ENCODE results near the gene DDX11. TPM values are rescaled to one million over a fixed set of nuclear protein-coding genes. Genes with fewer than 3 reads are reported as not detected.
"Not testable (repeated sequence)": the region's sequence is repeated elsewhere in the genome, so short reads cannot be mapped to it uniquely, and the experiment has no call there.

DDX11 gene
- total and polyA plus RNA-seq, 2 of the 4 experiments (the other 2 are of a cell fraction) = 10.8 to 17.6 TPM

DNA sequence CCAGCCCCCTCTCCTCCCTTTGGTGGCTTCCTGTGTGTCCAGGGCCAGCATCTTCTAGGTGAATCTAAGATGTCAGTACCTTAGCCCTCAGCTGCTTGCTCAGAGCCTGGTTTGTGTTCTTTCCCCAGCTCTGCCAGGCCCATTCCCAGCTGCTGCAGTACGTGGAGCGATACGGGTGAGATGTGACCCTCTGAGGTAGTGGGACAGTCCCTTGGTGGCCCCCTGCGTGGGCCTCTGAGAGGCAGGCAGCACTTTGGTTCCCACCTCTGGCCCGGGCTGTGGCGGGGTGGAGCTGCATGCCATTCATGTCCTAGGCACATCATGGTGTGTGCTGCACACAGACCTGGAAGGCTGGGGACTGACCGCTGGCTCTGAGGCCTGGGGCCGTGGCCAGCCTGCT, 19.1 kb downstream of the DDX11 start:
- BruUV-seq (replicated peaks); POLR2A ChIA-PET (ENCODE audit: unreplicated experiment): not testable (repeated sequence)
- WGBS, 2 experiments (ENCODE audit: extremely low coverage in 2 of 2, insufficient read length in 1 of 2) = no CpG with 5 or more reads among the region's 8 CpGs

DNA sequence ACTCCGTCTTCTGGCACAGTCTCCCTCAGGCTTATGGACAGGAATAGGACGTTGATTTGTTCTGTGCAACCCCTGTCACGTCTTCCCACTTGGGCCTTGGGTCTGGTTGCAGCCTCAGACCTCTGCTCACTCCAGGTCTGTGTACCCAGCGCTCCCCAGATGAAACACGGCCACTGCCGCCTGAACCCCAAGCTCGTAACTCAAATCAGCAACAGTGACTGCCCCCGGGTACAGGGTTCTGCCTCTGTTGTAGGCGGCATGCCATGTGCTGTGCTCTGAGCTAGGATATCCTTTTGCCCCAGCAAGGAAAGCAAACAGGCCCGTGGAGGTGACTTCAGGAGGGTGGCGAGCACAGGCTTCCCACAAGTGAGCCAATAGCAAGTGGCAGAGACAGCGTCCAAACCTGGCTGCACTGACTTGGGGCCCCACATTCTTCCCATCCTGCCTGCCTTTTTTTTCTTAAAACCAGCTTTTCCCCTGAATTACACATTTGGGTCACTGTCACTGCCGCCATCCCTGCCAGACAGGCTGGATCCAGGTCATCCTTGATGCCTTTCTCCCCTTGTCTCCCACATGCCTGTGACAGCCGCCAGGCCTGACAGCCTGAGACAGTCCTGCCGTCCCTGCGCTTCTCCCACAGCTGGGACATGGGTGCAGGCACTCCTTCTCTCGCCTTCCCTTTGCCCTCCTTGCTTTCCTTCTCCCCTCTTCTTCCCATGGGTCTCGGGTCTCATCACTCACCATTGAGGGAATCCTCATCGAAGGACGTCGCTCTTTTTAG, 21.6 kb downstream of the DDX11 start:
- H3K18ac ChIP-seq (ENCODE audit: low read depth, low read length); H3K27ac ChIP-seq (ENCODE audit: insufficient read depth, low read length); H4K5ac ChIP-seq (ENCODE audit: low read depth, low read length); in situ Hi-C loops (cut with MboI; ENCODE audit: low sequenced_read_pairs); H3K9me3 ChIP-seq (ENCODE audit: control insufficient read depth, insufficient read depth, low read length); H2BK120ac ChIP-seq (ENCODE audit: low read depth, low read length); H2BK20ac ChIP-seq (ENCODE audit: low read depth, low read length); H3K36me3 ChIP-seq (ENCODE audit: control insufficient read depth, insufficient read depth, low read length); H2BK5ac ChIP-seq (ENCODE audit: low read depth, low read length, poor library complexity, severe bottlenecking); intact Hi-C loops (cut with micrococcal nuclease); H3K56ac ChIP-seq (ENCODE audit: extremely low read depth, insufficient read depth, low read length); BruUV-seq (replicated peaks); H3K14ac ChIP-seq (replicated peaks; ENCODE audit: low read depth, low read length); H3K4me3 ChIP-seq (ENCODE audit: insufficient read depth, low read depth, low read length); H2BK15ac ChIP-seq (ENCODE audit: low read depth, low read length); H2AK9ac ChIP-seq (replicated peaks; ENCODE audit: low read depth, low read length, poor library complexity); POLR2A ChIA-PET (ENCODE audit: unreplicated experiment); H3K4me2 ChIP-seq (ENCODE audit: low read depth, low read length); H4K91ac ChIP-seq (ENCODE audit: insufficient read depth, low read depth, low read length); H3K9ac ChIP-seq (ENCODE audit: low read depth, low read length); H3K27me3 ChIP-seq (ENCODE audit: control insufficient read depth, insufficient read depth, low read length); CTCF ChIA-PET; H2AFZ ChIP-seq (replicated peaks; ENCODE audit: low read length, poor library complexity); ATAC-seq (ENCODE audit: low read depth); H3K79me1 ChIP-seq (ENCODE audit: low read depth in 1 of 2, low read length in 2 of 2); dilution Hi-C loops (cut with HindIII; ENCODE audit: low sequenced_read_pairs, unreplicated experiment); H3K4me1 ChIP-seq (ENCODE audit: control insufficient read depth, insufficient read depth, low read length); H3K4ac ChIP-seq (ENCODE audit: low read depth, low read length); H4K8ac ChIP-seq (ENCODE audit: low read depth in 2 of 2, low read length in 2 of 2); H2AK5ac ChIP-seq (ENCODE audit: low read depth, low read length); DNase-seq; H3K23ac ChIP-seq (ENCODE audit: low read depth, low read length); H4K20me1 ChIP-seq (ENCODE audit: insufficient read depth, low read length); H3K9me1 ChIP-seq (ENCODE audit: insufficient read depth, low read length): not testable (repeated sequence)
- 67% methylated on average over 1 of the region's 21 CpGs; no CpG with 5 or more reads in 1 of the 2 experiments for WGBS, 2 experiments (ENCODE audit: extremely low coverage in 2 of 2, insufficient read length in 1 of 2)

More for the DNA sequence above, 19.1 kb downstream of the DDX11 start:
- H3K27me3 ChIP-seq (ENCODE audit: control insufficient read depth, insufficient read depth, low read length); H2AFZ ChIP-seq (replicated peaks; ENCODE audit: low read length, poor library complexity); H2BK20ac ChIP-seq (ENCODE audit: low read depth, low read length); H3K18ac ChIP-seq (ENCODE audit: low read depth, low read length); H4K5ac ChIP-seq (ENCODE audit: low read depth, low read length); H2BK15ac ChIP-seq (ENCODE audit: low read depth, low read length); H2AK5ac ChIP-seq (ENCODE audit: low read depth, low read length); H4K20me1 ChIP-seq (ENCODE audit: insufficient read depth, low read length); dilution Hi-C loops (cut with HindIII; ENCODE audit: low sequenced_read_pairs, unreplicated experiment); H3K9me1 ChIP-seq (ENCODE audit: insufficient read depth, low read length); in situ Hi-C loops (cut with MboI; ENCODE audit: low sequenced_read_pairs); intact Hi-C loops (cut with micrococcal nuclease); H3K9ac ChIP-seq (ENCODE audit: low read depth, low read length); H3K4me2 ChIP-seq (ENCODE audit: low read depth, low read length); H2BK120ac ChIP-seq (ENCODE audit: low read depth, low read length); DNase-seq; H3K4ac ChIP-seq (ENCODE audit: low read depth, low read length); H4K8ac ChIP-seq (ENCODE audit: low read depth in 2 of 2, low read length in 2 of 2); H3K4me3 ChIP-seq (ENCODE audit: insufficient read depth, low read depth, low read length); H3K4me1 ChIP-seq (ENCODE audit: control insufficient read depth, insufficient read depth, low read length); CTCF ChIA-PET; H3K56ac ChIP-seq (ENCODE audit: extremely low read depth, insufficient read depth, low read length); H3K23ac ChIP-seq (ENCODE audit: low read depth, low read length); ATAC-seq (ENCODE audit: low read depth); H3K14ac ChIP-seq (replicated peaks; ENCODE audit: low read depth, low read length); H2BK5ac ChIP-seq (ENCODE audit: low read depth, low read length, poor library complexity, severe bottlenecking); H4K91ac ChIP-seq (ENCODE audit: insufficient read depth, low read depth, low read length); H3K9me3 ChIP-seq (ENCODE audit: control insufficient read depth, insufficient read depth, low read length); H3K36me3 ChIP-seq (ENCODE audit: control insufficient read depth, insufficient read depth, low read length); H2AK9ac ChIP-seq (replicated peaks; ENCODE audit: low read depth, low read length, poor library complexity); H3K79me1 ChIP-seq (ENCODE audit: low read depth in 1 of 2, low read length in 2 of 2); H3K27ac ChIP-seq (ENCODE audit: insufficient read depth, low read length): not testable (repeated sequence)

All from IMR-90 (cell line).